GM12873 (cell line): ENCODE results near the gene CHSY1.

Experiments used
- TF ChIP-seq, protein P1 (sequence below): IDR thresholded peaks from 2 replicates; pipeline ENCODE4 v1.5.1; 2012; ENCODE audit warnings: low read depth, mild to moderate bottlenecking, moderate library complexity, low read length, control low read depth; ENCODE audit not compliant: insufficient read depth; ENCODE audit errors: missing control alignments

The CHSY1 gene

GRCh38 chr15:101266034-101266433, 14.2 kb upstream of the CHSY1 start:
- TF ChIP-seq, protein P1, sequence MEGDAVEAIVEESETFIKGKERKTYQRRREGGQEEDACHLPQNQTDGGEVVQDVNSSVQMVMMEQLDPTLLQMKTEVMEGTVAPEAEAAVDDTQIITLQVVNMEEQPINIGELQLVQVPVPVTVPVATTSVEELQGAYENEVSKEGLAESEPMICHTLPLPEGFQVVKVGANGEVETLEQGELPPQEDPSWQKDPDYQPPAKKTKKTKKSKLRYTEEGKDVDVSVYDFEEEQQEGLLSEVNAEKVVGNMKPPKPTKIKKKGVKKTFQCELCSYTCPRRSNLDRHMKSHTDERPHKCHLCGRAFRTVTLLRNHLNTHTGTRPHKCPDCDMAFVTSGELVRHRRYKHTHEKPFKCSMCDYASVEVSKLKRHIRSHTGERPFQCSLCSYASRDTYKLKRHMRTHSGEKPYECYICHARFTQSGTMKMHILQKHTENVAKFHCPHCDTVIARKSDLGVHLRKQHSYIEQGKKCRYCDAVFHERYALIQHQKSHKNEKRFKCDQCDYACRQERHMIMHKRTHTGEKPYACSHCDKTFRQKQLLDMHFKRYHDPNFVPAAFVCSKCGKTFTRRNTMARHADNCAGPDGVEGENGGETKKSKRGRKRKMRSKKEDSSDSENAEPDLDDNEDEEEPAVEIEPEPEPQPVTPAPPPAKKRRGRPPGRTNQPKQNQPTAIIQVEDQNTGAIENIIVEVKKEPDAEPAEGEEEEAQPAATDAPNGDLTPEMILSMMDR = no peak

DNA sequence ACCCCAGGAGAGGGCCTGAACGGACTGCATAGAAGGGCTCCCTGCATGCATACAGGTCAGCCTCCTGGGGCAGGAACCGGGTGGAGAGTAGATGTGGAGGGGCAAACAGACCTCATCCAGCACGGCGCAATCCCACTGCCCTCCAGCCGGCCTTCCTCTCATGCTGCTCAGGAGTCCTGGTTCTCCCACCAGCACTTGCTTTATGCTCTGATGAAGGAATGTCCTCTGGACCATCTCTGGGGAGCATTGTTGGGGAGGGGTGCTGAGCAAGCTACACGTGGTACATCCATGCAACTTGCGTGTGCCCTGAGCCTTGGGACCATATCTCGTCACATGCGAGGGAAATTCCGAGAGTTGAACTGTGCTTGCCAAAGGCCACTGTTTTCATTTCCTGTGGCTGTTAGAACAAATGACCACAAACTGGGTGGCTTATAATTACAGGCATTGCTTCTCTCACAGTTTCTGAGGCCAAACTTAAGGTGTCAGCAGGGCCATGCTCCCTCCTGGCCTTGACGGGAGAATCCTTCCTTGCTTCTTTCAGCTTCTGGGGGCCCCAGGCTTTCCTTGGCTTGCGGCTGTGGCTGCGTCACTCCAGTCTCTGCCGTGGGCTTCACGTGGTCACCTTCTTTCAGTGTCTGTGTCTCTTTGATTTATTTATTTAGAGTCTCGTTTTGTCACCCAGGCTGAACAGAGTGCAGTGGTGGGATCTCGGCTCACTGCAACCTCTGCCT, 13.2 kb upstream of the CHSY1 start:
- TF ChIP-seq, protein P1 = no peak

DNA sequence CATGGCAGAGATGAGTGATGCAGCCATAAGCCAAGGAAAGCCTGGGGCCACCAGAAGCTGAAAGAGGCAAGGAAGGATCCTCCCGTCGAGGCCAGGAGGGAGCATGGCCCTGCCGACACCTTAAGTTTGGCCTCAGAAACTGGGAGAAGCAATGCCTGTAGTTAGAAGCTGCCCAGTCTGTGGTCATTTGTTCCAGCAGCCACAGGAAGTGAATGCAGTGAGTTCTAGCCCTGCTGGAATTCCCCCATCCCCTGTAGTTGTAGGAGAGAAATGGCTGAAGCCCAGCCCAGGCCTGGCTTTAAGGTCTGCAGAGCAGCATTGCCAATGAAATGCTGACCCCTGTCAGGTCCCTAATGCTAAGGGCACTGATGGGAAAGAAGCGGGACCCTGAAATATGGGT, 12.2 kb upstream of the CHSY1 start:
- TF ChIP-seq, protein P1 = no peak

GRCh38 chr15:101262551-101262950, 10.7 kb upstream of the CHSY1 start:
- TF ChIP-seq, protein P1 = no peak

- TF ChIP-seq, protein P1 = peak; percentile 73
Observed at GRCh38 chr15:101258238-101259144, 6.6 kb upstream of the CHSY1 start.

- TF ChIP-seq, protein P1 = peak; percentile 60
Observed at GRCh38 chr15:101256757-101257156, 4.9 kb upstream of the CHSY1 start.

DNA sequence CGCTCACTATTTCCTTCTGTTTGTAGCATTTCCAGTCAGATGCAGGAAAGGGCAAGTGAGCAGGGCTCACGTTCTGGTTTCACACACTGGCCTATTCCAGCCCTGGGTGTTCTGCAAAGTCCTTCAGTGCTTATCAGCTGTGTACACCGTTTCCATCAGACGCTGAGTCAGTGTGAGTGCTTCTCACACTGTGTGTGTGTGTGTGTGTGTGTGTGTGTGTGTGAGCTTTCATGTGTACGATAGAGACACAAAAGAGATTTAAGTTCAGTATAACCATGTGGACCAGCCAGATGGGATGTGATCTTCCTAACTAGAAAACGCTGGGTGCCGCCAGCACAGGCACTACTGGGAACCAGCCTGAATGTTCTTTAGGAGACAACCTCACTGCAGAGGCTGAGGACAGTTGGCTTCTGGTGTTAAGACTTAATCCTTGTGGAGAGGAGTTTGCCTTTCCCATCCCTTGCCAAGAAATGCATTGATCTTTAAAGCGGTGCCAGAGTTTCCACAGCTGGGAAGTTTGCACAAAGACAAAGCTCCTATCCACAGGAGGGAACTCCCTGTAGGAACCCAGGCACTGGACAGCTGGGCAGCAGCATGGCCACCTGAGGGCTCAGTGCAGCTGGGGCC, 3.9 kb upstream of the CHSY1 start:
- TF ChIP-seq, protein P1 = no peak
